GM23248 (cell line): ENCODE data around the gene IL24.

Experiments used
- EZH2 ChIP-seq: fragments of 200-600 bp; sonication (generic); IDR thresholded peaks from 2 replicates; pipeline ENCODE4 v1.6.1; 2018; ENCODE audit warnings: antibody characterized with exemption, mild to moderate bottlenecking; ENCODE audit not compliant: insufficient read depth, poor library complexity, severe bottlenecking
- EZH2phosphoT487 ChIP-seq: fragments of 200-600 bp; sonication (generic); IDR thresholded peaks from 2 replicates; pipeline ENCODE4 v1.6.1; 2018; ENCODE audit warnings: antibody characterized with exemption, moderate library complexity, mild to moderate bottlenecking, low read depth; ENCODE audit not compliant: insufficient read depth

- TF ChIP-seq EZH2 (no peak), EZH2phosphoT487 (no peak)
These were observed 49.3 kb upstream of the IL24 start for GRCh38 chr1:206847946-206848345.
